ENCODE data around the gene GALNTL6. TPM values are rescaled to one million over a fixed set of nuclear protein-coding genes. Genes with fewer than 3 reads are reported as not detected.

The GALNTL6 gene
- total and polyA plus RNA-seq, 2 donors (not counting 1 experiment from before 2014, with no cell fraction given), result not detected

DNA sequence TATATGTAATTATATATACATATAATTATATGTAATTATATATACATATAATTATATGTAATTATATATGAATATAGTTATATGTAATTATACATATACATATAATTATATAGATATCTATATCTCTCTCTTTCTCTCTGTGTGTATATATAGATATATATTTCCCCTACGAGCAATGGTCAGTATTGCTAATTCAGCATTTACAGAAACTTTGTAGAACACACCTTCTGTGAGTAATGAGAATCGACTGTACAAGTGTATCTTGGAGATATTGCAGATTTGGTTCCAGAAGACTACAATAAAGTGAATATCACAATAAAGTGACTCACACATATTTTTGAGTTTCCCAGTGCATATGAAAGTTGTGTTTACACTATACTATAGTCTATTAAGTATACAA lies 33.7 kb downstream of the GALNTL6 start:
- Histone ChIP-seq H3K27ac (ENCODE audit: insufficient read depth, low read length) (no peak overlapping the region), H3K4me2 (ENCODE audit: extremely low read depth, insufficient read depth, low read length) (no peak overlapping the region), H3K4me3 (replicated peaks in 1 of 4; ENCODE audit: control extremely low read depth in 1 of 4, insufficient read depth in 1 of 4, low read depth in 3 of 4, low read length in 4 of 4) (no peak overlapping the region), H3K27me3 (ENCODE audit: control insufficient read depth, insufficient read depth, low read length) (no peaks in the 10 kb centered on the region), H4K20me1 (ENCODE audit: control insufficient read depth, extremely low read depth, insufficient read depth, low read length) (no peaks in the 10 kb centered on the region), H3K36me3 (ENCODE audit: control insufficient read depth, insufficient read depth, low read length) (no peaks in the 10 kb centered on the region), H3K9me3 (ENCODE audit: control insufficient read depth, insufficient read depth, low read depth, low read length) (no peaks in the 10 kb centered on the region), H3K79me2 (ENCODE audit: control insufficient read depth, insufficient read depth, low read length) (no peaks in the 10 kb centered on the region), H2AFZ (ENCODE audit: low read length) (no peak overlapping the region), H3K9ac (ENCODE audit: insufficient read depth, low read length) (no peak overlapping the region), H3K4me1 (ENCODE audit: control insufficient read depth, extremely low read depth, insufficient read depth, low read length) (no peaks in the 10 kb centered on the region)
- TF ChIP-seq EZH2 (IDR thresholded peaks at IDR 0.05; ENCODE audit: low read length, missing control alignments) (no peak), CTCF (conservative IDR thresholded peaks at IDR 0.05 in 1 of 2, IDR thresholded peaks at IDR 0.05 in 1 of 2; ENCODE audit: low read depth in 1 of 2, low read length in 2 of 2) (no peak)
- no peak for DNase-seq (ENCODE audit: low read depth in 2 of 2)

GRCh38 chr4:171847751-171848150 lies 34.5 kb downstream of the GALNTL6 start:
- no peaks in the 10 kb centered on the region for H4K20me1 ChIP-seq (ENCODE audit: control insufficient read depth, extremely low read depth, insufficient read depth, low read length)
- no peak for TF ChIP-seq CTCF (conservative IDR thresholded peaks at IDR 0.05 in 1 of 2, IDR thresholded peaks at IDR 0.05 in 1 of 2; ENCODE audit: low read depth in 1 of 2, low read length in 2 of 2)
- H3K9ac ChIP-seq (ENCODE audit: insufficient read depth, low read length), result no peak overlapping the region
- H3K4me1 ChIP-seq (ENCODE audit: control insufficient read depth, extremely low read depth, insufficient read depth, low read length), result no peaks in the 10 kb centered on the region
- no peaks in the 10 kb centered on the region for H3K36me3 ChIP-seq (ENCODE audit: control insufficient read depth, insufficient read depth, low read length)
- no peak overlapping the region for H3K4me2 ChIP-seq (ENCODE audit: extremely low read depth, insufficient read depth, low read length)
- H3K9me3 ChIP-seq (ENCODE audit: control insufficient read depth, insufficient read depth, low read depth, low read length), result no peaks in the 10 kb centered on the region
- H3K4me3 ChIP-seq (replicated peaks in 1 of 4; ENCODE audit: control extremely low read depth in 1 of 4, insufficient read depth in 1 of 4, low read depth in 3 of 4, low read length in 4 of 4), result no peak overlapping the region
- H2AFZ ChIP-seq (ENCODE audit: low read length), result no peak overlapping the region
- no peaks in the 10 kb centered on the region for H3K79me2 ChIP-seq (ENCODE audit: control insufficient read depth, insufficient read depth, low read length)
- H3K27me3 ChIP-seq (ENCODE audit: control insufficient read depth, insufficient read depth, low read length), result no peaks in the 10 kb centered on the region
- no peak for DNase-seq (ENCODE audit: low read depth in 2 of 2)
- H3K27ac ChIP-seq (ENCODE audit: insufficient read depth, low read length), result no peak overlapping the region

GRCh38 chr4:171849686-171850222 lies 36.5 kb downstream of the GALNTL6 start:
- H3K4me1 ChIP-seq (ENCODE audit: control insufficient read depth, extremely low read depth, insufficient read depth, low read length), result no peaks in the 10 kb centered on the region
- no peaks in the 10 kb centered on the region for H3K9me3 ChIP-seq (ENCODE audit: control insufficient read depth, insufficient read depth, low read depth, low read length)
- TF ChIP-seq CTCF (conservative IDR thresholded peaks at IDR 0.05 in 1 of 2, IDR thresholded peaks at IDR 0.05 in 1 of 2; ENCODE audit: low read depth in 1 of 2, low read length in 2 of 2) (no peak), EZH2 (IDR thresholded peaks at IDR 0.05; ENCODE audit: low read length, missing control alignments) (no peak)
- no peak overlapping the region for H3K27ac ChIP-seq (ENCODE audit: insufficient read depth, low read length)
- H4K20me1 ChIP-seq (ENCODE audit: control insufficient read depth, extremely low read depth, insufficient read depth, low read length), result no peaks in the 10 kb centered on the region
- H3K9ac ChIP-seq (ENCODE audit: insufficient read depth, low read length), result no peak overlapping the region
- H3K27me3 ChIP-seq (ENCODE audit: control insufficient read depth, insufficient read depth, low read length), result no peaks in the 10 kb centered on the region
- H3K4me2 ChIP-seq (ENCODE audit: extremely low read depth, insufficient read depth, low read length), result no peak overlapping the region
- DNase-seq (ENCODE audit: low read depth in 2 of 2), result no peak
- no peak overlapping the region for H2AFZ ChIP-seq (ENCODE audit: low read length)
- H3K4me3 ChIP-seq (replicated peaks in 1 of 4; ENCODE audit: control extremely low read depth in 1 of 4, insufficient read depth in 1 of 4, low read depth in 3 of 4, low read length in 4 of 4), result no peak overlapping the region
- no peaks in the 10 kb centered on the region for H3K36me3 ChIP-seq (ENCODE audit: control insufficient read depth, insufficient read depth, low read length)
- H3K79me2 ChIP-seq (ENCODE audit: control insufficient read depth, insufficient read depth, low read length), result no peaks in the 10 kb centered on the region
